KMS-11 (cell line): Measurements from ENCODE around the gene ACHE.

Source experiments
- H2AFZ ChIP-seq: fragments of 200-600 bp; sonication (generic); 2 replicates; pipeline ENCODE4 v1.6.1; 2016; ENCODE audit warnings: antibody characterized with exemption, mixed run types, low read depth
- H3K27ac ChIP-seq: fragments of 200-600 bp; sonication (generic); 2 replicates; pipeline ENCODE4 v1.6.1; 2016; ENCODE audit warnings: mild to moderate bottlenecking, mixed run types
- H3K27me3 ChIP-seq: fragments of 200-600 bp; sonication (generic); 2 replicates; pipeline ENCODE4 v1.6.1; 2017; ENCODE audit warnings: mild to moderate bottlenecking, low read depth, mixed run types, moderate library complexity; ENCODE audit not compliant: insufficient read depth
- H3K36me3 ChIP-seq: fragments of 200-600 bp; sonication (generic); 2 replicates; pipeline ENCODE4 v1.6.1; 2017; ENCODE audit warnings: mild to moderate bottlenecking, mixed run types; ENCODE audit not compliant: insufficient read depth
- H3K4me1 ChIP-seq: fragments of 200-600 bp; sonication (generic); 2 replicates; pipeline ENCODE4 v1.6.1; 2016; ENCODE audit warnings: mild to moderate bottlenecking, low read depth, mixed run types; ENCODE audit not compliant: poor library complexity, severe bottlenecking
- H3K4me2 ChIP-seq: fragments of 200-600 bp; sonication (generic); 2 replicates; pipeline ENCODE4 v1.7.0; 2016; ENCODE audit warnings: mild to moderate bottlenecking, mixed run types
- H3K4me3 ChIP-seq: fragments of 200-600 bp; sonication (generic); IDR thresholded peaks from 2 replicates; pipeline ENCODE4 v1.6.1; 2017; ENCODE audit warnings: low read depth, low read length, mixed read lengths; ENCODE audit not compliant: insufficient read depth
- H3K79me2 ChIP-seq: fragments of 200-600 bp; sonication (generic); 2 replicates; pipeline ENCODE4 v1.6.1; 2016; ENCODE audit warnings: low read depth, mixed run types; ENCODE audit not compliant: insufficient read depth
- H3K9ac ChIP-seq: fragments of 200-600 bp; sonication (generic); 2 replicates; pipeline ENCODE4 v1.6.1; 2016; ENCODE audit warnings: mild to moderate bottlenecking, mixed run types
- H4K20me1 ChIP-seq: fragments of 200-600 bp; sonication (generic); 2 replicates; pipeline ENCODE4 v1.6.1; 2016; ENCODE audit warnings: mild to moderate bottlenecking, mixed run types; ENCODE audit not compliant: insufficient read depth
- TF ChIP-seq, protein P1 (sequence below): fragments of 200-600 bp; sonication (generic); conservative IDR thresholded peaks from 2 replicates; pipeline ENCODE4 v1.6.1; 2017; ENCODE audit warnings: low read depth, mild to moderate bottlenecking, antibody characterized with exemption, low read length, moderate library complexity, mixed read lengths

The ACHE gene

DNA sequence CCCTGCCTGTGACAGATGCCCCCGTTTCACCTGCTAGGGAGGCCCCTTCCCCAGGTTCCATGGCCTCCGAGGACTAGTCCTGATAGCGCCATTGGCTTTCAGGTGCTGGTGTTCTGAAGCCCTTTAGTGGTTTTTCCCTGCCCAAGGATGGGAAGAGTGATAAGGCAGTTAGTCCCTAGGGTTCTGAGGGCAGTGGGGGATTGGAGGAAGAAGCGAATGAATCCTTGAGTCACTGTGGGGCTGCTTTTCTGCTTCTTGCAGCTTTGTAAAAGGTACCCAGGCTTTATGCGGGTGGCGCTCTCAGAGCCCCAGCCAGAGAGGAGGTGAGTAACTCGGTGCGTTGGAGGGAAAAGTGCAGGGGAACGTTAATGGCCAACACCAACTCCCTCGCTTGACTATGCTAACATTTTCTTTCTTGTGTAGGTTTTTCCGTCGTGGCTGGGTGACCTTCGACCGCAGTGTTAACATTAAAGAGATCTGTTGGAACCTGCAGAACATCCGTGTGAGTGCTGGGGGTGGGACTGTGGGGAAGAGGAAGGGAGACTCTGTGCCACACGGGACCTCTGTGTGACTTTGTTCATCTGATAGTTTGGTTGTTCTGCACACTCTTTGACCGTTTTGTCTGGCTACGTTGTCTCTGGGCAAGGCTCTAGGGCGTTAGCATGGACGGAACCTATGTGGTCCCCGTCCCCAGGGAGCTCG is 10.1 kb downstream of the ACHE start:
- H3K9ac ChIP-seq: no peak overlapping the region
- no peak overlapping the region for H3K4me2 ChIP-seq
- H3K4me3 ChIP-seq: no peak overlapping the region
- no peak overlapping the region for H3K27ac ChIP-seq
- no peaks in the 10 kb centered on the region for H4K20me1 ChIP-seq
- H3K4me1 ChIP-seq: no peaks in the 10 kb centered on the region
- no peak overlapping the region for H2AFZ ChIP-seq
- peaks cover 7% of the 10 kb centered on the region; the same call in 1 of the 2 replicates for H3K79me2 ChIP-seq
- peaks cover 14% of the 10 kb centered on the region; the same call in 1 of the 2 replicates for H3K36me3 ChIP-seq
- peaks cover 3% of the 10 kb centered on the region for H3K27me3 ChIP-seq
- TF ChIP-seq, protein P1, sequence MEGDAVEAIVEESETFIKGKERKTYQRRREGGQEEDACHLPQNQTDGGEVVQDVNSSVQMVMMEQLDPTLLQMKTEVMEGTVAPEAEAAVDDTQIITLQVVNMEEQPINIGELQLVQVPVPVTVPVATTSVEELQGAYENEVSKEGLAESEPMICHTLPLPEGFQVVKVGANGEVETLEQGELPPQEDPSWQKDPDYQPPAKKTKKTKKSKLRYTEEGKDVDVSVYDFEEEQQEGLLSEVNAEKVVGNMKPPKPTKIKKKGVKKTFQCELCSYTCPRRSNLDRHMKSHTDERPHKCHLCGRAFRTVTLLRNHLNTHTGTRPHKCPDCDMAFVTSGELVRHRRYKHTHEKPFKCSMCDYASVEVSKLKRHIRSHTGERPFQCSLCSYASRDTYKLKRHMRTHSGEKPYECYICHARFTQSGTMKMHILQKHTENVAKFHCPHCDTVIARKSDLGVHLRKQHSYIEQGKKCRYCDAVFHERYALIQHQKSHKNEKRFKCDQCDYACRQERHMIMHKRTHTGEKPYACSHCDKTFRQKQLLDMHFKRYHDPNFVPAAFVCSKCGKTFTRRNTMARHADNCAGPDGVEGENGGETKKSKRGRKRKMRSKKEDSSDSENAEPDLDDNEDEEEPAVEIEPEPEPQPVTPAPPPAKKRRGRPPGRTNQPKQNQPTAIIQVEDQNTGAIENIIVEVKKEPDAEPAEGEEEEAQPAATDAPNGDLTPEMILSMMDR: no peak

DNA sequence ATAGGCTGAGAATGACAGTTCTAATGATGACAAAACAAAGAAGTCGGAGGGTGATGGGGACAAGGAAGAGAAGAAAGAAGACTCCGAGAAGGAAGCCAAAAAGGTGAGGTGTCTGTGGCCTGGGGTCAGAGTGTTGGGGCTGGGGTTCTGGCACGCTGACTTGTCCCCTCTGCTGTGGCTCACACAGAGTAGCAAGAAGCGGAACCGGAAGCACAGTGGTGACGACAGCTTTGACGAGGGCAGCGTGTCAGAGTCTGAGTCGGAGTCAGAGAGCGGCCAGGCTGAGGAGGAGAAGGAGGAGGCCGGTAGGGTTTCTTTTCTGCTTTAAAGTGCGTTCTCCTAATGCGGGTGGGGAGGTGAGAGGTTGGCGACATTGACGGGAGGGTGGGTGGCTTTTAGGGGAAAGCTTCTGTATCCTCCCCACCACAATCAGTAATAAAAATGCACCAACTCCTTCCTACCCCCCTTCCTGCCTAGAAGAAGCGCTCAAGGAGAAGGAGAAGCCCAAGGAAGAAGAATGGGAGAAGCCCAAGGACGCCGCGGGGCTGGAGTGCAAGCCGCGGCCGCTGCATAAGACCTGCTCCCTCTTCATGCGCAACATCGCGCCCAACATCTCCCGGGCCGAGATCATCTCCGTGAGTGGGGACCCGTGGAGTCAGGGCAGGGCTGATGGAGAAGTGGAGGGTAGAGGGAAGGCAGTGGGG is 10.8 kb downstream of the ACHE start:
- Histone ChIP-seq H3K36me3 (peaks cover 14% of the 10 kb centered on the region; the same call in 1 of the 2 replicates), H2AFZ (no peak overlapping the region), H3K4me1 (no peaks in the 10 kb centered on the region), H3K27me3 (no peaks in the 10 kb centered on the region), H3K4me2 (no peak overlapping the region), H3K27ac (no peak overlapping the region), H4K20me1 (no peaks in the 10 kb centered on the region), H3K9ac (no peak overlapping the region), H3K79me2 (peaks cover 14% of the 10 kb centered on the region), H3K4me3 (no peak overlapping the region)
- TF ChIP-seq, protein P1: no peak

DNA sequence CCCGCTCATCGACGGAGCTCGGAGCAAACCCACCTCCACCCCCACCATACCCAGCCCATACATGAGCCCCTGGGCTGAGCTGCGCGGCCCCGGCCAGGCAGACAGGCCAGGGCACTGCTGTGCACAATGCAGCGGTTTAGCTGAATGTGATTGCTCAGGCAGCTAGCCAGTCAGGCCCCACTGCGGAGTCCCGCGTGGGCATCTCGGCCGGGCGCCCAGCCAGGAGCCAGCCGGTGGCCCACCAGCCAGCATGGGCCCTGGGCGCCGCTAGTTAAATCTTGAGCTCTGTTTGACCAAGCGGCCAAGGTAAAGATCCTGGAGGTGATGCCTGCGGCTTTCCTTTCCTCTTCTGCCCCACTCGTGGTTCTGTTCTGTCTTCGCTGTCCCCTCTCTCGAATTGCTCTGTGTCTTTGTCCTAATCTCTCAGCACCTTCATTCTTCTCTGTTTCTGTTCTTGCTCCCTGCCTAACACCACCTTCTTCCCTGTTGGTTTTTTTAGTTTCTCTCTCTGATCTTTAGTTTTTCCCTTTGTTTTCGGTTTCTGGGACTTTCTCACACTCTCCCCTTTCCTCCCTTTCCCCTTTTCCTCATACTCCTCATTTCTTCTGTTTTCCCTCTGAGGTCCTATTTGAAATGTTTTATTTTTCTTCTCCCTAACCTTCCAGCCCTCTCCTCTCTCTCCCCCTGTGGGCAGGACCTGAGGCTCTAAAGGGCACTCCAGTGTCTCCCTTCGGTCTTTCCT is 12.7 kb downstream of the ACHE start:
- TF ChIP-seq, protein P1: no peak
- no peak overlapping the region for H3K4me2 ChIP-seq
- peaks cover 11% of the 10 kb centered on the region; the same call in 1 of the 2 replicates for H3K36me3 ChIP-seq
- H4K20me1 ChIP-seq: no peaks in the 10 kb centered on the region
- no peaks in the 10 kb centered on the region for H3K27me3 ChIP-seq
- H3K79me2 ChIP-seq: peaks cover 34% of the 10 kb centered on the region
- no peak overlapping the region for H2AFZ ChIP-seq
- no peak overlapping the region for H3K9ac ChIP-seq
- no peak overlapping the region for H3K27ac ChIP-seq
- H3K4me3 ChIP-seq: no peak overlapping the region
- peaks cover under 1% of the 10 kb centered on the region for H3K4me1 ChIP-seq

DNA sequence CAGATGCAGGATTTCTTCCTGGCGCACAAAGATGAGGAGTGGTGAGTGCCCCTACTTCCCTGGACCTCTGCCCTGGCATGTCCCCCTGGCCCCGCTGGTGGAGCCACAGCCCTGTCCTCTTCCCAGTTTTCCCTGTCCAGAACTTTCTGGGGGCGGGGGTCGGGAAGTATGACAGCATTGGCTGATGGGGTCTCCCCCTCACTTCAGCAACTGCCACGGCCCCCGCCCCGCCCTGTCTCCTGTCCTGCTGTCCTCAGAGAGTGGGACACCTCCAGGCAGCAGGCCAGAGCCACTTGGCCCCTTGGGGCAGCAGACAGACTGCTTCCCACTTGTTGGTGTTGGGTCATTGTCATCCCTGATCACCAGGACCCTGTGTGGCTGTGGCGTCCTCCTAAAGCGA is 13.5 kb downstream of the ACHE start:
- Histone ChIP-seq H3K4me3 (no peak overlapping the region), H3K4me1 (peaks cover 7% of the 10 kb centered on the region), H3K27me3 (no peaks in the 10 kb centered on the region), H3K79me2 (peaks cover 41% of the 10 kb centered on the region), H3K27ac (no peak overlapping the region), H3K4me2 (no peak overlapping the region), H4K20me1 (no peaks in the 10 kb centered on the region), H2AFZ (no peak overlapping the region), H3K9ac (no peak overlapping the region), H3K36me3 (peaks cover 11% of the 10 kb centered on the region; the same call in 1 of the 2 replicates)
- TF ChIP-seq, protein P1: no peak
